Ovary (tissue), 3 donors: ENCODE results near the gene KCNIP4.

Experiments
- EP300 ChIP-seq: sonication (generic); formaldehyde crosslinking; IDR thresholded peaks from one replicate; pipeline ENCODE4 v1.6.1; 2017; ENCODE audit warnings: antibody characterized with exemption
- POLR2A ChIP-seq: fragments of 450-650 bp; IDR thresholded peaks from one replicate; pipeline ENCODE4 v1.6.1; 2017; ENCODE audit warnings: antibody characterized with exemption, mild to moderate bottlenecking, moderate library complexity
- TF ChIP-seq, protein P1 (sequence below), 3 donors: fragments of 450-650 bp in 2 of 3; fragments of 200-600 bp in 1 of 3; IDR thresholded peaks; one replicate each; pipeline versions ENCODE4 v1.5.1 to v1.8.0; 2016 to 2022; ENCODE audit warnings: antibody characterized with exemption in 3 of 3, mild to moderate bottlenecking in 1 of 3
- donor health status: DM: no; HTN: no; CAD: no.

DNA sequence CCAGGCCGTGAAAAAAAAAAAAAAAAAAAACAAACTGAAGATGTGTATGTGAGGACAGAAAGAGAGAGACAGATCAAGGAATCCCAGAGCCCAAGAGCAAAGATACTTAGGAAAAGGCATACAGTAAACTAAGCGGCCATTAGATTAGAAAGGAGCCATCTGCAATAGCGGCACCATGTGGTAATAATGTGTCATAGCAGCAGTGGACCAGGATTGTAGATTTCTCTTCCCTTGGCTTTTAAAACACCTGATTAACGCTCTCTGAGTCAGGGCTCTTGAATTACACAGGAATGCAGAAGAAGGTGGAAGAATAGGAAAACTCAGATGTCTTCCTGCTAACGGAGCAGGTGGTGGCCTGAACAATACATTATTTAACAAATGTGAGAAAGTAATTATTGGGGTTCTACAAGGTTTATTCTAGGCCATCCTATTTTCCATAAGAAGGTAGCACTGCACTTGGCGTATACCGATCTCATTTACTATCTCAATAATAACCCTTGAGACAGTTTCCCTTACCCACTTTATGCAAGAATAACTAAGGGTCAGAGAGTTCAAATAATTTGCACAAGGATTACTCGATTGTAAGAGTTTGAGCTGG, 182.7 kb downstream of the KCNIP4 start:
- TF ChIP-seq POLR2A, result no peak
- TF ChIP-seq, protein P1, sequence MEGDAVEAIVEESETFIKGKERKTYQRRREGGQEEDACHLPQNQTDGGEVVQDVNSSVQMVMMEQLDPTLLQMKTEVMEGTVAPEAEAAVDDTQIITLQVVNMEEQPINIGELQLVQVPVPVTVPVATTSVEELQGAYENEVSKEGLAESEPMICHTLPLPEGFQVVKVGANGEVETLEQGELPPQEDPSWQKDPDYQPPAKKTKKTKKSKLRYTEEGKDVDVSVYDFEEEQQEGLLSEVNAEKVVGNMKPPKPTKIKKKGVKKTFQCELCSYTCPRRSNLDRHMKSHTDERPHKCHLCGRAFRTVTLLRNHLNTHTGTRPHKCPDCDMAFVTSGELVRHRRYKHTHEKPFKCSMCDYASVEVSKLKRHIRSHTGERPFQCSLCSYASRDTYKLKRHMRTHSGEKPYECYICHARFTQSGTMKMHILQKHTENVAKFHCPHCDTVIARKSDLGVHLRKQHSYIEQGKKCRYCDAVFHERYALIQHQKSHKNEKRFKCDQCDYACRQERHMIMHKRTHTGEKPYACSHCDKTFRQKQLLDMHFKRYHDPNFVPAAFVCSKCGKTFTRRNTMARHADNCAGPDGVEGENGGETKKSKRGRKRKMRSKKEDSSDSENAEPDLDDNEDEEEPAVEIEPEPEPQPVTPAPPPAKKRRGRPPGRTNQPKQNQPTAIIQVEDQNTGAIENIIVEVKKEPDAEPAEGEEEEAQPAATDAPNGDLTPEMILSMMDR (IDR thresholded peaks at IDR 0.05), result peak in 2 of 3 donors; percentile 35 to 52
- TF ChIP-seq EP300, result no peak
